ENCODE results near the gene FOXS1.

Gene FOXS1

DNA sequence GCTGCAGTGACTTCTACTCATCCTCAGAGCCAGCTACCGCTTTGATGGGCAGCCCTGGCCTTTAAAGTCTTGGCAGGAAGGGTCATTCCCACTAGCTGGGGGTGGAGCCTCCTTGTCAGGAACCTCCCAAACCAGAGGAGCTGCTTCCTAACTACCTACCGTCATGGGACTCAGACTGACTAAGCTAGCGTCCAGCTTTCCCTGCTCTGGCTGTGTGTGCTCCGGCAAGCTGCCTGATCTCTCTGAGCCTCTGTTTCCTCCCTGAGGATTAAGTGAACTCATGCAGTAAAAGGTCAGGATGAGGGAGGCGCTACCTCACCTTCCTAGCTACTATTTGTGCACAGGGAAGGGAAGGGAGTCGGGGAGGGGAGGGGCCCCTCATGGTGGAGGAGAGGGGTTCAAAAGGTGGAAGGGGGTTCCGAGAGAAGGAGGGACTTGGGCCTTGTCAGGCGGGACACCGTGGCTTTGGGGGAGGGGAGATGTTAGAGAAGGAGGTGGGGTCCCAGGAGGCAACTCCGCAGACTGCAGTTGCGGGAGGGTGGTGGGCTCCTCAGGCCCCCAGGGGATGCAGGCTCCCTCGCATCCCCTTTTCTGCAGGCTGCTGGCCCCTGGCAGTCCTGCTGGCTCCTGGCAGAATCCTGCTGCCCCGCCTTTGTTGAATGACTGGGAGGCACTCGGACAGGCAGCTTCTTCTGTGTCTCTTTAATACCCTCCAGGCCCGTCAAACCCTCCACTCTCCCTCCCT, 15.2 kb upstream of the FOXS1 start:
- DNase-seq = no peak

DNA sequence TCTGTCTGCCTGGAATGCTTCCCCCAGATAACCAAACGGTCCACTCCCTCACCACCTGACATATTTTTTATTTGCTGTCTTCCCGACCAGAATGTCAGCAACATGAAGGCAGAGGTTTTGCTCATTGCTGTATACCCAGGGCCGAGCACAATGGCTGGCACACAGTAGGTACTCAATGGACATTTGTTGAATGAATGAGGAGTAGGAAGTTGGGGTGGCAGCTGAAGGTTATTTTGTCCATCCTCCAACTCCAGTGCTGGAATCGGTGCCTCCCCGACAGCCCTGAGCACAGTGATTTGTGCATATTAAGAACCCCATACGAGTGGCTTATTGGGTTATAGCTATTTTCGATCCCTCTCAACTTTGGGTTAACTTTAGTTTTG, 14.6 kb upstream of the FOXS1 start:
- no peak for DNase-seq

DNA sequence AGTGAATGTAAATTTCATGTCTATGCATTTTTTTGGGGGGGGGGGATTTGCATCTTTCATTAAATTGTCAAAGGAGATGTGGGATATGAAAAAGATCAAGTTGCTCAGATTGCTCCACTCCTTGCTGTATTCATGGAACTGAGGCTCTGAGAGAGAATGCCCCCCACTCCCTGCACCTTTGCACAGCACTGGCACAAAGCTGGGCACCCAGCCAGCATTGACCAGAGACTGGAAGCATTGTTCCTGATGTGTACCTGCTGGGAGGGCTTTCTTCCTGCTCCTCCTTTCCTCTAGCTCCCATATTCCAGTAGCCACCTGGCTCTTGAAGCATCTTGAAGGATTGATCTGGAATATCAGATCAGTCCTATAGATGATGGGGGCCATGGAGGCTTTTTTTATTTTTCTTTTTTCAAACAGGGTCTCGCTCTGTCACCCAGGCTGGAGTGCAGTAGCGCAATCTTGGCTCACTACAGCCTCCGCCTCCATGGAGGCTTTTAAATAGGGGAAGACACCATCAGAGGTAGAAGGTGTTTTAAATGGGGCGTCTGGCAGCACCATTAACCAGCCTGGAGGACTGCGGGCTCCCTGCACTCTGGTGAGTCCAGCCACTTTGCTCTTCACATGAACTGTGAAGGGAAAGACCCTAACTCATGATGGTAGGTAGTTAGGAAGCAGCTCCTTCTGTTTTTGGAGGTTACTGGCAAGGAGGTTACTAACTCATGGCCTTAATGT, 14.0 kb upstream of the FOXS1 start:
- no peak for DNase-seq

DNA sequence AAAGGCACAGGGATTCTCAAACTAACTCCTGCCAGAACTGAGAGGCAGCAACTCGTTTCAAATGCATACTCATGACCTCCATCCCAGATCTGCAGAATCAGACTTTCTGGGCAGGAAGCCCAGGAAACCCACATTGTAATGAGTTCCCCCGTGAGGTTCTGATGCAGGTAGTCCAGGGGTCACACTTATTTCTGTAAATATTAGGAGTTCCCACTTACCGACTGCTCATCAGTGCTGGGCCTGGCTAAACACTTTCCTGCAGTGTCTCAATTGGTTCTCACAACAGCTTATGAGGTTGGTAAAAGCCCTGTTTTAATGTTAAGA, 13.3 kb upstream of the FOXS1 start:
- no peak for DNase-seq

DNA sequence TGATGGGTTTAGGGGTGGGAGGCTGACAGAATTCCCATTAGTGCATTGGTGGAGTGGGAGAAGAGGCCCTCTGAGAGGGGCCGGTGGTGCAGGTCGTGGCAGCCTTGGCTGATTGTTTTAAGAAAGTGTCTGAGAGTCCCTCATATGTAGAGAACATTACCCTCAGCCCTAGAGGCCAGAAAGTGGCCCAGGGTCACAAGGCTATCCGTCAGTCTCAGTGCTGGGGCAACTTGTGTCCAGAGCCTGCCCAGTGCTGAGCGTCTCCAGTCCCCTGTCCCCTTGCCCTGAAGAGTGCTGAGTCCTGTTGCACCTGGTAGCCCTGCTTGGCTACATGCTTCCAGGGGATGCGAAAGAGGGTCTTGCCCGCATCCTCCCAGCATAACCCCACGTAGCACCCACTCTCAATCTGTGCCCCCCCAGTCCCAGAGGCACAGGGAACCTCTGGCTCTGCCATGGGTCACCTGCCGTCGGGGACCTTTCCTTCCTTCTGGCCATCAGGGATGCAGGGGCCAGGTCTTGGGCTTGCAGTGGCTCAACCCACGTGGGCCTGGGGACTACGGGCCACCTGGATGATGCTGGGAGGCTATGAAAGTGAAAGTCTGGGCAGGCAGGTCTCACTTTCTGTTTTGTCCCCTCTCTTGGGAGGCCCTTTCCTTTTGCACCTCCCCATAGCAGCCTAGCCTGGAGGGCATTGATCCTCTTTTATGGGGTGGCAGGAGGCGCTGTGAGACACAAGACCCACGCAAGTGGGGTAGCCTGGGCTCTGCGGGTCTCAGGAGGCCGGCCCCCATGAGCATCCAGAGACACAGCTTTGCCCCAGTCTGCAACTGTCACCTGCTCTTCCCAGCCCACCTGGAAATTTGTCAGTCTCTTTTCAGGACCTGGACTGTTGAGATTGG, 12.7 kb upstream of the FOXS1 start:
- no peak for DNase-seq

DNA sequence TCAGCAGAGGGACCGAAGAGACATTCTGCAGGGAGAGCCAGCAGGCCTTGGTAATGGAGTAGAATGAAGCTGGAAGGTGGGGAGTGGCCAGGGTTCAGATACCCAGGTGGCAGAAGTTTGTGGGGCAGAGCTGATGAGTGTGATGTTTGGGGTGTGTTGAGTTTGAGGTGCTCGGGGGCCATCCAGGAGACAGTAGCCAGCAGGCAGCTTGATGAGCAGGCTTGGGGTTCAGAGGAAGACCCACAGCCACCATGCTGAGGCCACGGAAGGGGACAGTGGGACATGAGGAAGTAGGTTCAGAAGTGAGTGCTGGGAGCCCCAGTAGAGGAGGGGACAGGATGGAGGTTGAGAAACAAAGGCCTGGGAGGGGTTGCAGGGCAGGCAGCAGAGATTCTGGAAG, 11.1 kb upstream of the FOXS1 start:
- DNase-seq = no peak

DNA sequence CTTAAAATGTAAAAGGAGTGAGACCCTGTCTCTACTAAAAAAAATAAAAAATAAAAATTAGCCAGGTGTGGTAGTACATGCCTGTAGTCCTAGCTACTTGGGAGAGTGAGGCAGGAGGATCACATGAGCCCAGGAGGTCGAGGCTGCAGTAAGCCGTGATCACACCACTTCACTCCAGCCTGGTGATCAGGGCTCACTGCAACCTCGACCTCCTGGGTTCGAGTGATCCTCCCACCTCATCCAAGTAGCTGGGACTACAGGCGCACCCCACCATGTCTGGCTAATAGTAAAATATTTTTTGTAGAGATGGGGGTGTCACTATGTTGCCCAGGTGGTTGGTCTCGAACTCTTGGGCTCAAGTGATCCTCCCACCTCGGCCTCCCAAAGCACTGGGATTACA, 8.1 kb upstream of the FOXS1 start:
- no peak for DNase-seq

DNA sequence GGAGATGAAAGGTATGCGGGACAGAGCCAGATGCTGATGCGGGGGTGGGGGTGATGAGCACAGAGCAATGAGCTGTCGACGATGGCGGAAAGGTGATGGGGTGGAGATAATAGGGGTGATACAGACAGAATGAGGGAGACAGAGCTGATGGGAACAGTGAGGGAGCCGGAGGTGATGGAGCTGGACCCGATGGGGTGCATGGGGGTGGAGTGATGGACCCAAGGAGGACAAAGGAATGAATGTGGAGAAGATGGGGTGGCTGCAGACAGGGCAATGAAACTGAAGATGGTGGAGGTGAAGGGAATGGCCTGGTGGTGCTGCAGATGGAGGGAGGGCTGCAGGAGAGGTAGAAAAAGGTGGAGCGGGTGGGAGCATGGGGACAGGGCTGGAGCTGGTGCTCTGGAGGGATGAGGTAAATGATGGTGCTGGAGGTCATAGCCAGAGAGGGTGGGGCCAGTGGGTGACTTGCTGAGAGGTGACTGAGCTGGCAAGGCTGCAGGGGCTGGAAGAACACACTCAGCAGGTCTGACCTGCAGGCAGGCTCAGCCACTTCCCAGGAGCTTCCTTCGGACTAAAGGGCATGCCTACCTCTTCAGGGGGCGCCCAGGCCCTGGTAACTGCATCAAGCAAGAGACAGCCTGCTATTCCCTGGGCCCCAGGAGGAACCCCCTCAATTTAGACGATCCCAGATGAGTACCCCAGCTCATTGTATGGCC, 6.0 kb upstream of the FOXS1 start:
- DNase-seq = no peak

DNA sequence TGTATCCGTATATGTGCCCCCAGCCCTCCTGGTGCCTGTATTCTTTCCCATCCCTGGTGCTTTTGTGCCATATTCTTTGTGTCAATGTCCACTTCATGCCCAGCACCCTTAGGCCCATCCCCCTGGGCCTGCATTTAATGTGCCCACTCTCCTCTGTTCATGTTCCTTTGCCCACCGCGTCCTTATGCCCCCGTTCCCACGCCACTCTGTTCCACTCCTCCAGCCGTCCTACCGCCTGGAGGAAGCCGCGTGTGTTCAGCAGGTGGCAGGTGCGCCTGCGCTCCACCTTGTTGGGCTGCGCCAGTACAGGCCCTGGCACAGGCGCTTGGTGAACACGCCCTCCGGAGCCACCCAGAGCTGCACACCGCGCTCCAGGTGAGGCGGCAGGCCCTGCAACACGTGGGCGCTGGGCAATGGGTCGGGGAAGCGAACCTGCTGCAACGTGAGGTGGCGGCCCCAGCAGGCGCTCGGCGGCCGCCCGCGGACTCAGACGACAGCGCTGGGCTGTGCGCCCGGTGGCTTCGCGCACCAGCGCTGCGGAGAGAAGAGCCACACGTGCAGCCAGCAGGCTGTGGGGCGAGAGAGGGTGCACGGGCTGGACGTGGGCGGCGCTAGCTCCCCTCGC, 4.0 kb upstream of the FOXS1 start:
- no peak for DNase-seq

DNA sequence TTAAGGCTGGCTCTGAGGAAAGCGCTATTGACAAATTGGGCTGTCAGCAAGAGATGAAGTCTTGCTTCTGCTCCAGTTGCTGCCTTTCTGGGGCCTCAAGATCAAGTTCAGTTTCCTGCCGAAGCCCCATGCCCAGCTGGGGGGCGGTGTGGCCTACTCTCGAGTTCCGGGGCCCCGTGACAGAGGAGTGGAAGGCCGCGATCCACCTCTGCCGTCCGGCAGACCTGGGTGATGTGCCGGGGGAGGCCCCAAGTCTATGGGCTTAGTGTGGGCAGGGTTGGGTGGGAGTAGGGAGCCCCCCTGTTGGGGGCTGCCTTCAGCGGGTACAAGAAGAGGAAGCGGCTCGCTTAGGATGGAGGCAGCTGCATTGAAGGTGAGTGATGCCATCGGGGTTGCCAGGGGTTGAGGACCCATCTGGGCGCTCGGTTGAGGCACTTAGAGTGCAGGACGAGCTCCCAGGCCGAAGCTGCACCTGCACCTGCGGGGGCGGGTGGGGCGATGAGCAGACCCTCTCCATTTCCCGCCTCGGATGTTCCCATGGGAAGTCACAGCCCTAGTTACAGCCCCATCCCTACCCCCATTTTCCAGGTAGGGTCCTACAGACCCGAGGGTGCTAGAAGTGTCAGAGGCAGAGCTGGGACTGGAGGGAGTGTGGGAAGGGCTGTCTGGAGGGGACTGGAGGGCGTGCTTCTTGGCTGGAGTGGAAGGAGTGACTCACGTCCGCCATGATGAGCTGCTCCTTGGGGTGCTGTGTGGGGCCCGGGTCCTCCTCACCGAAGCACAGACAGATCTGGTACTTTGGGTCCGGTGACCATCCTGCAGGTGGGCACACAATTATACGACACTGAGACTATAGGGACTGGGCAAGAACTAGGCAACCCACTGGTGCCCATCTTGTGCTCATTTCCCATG, 2.9 kb upstream of the FOXS1 start:
- no peak for DNase-seq

DNA sequence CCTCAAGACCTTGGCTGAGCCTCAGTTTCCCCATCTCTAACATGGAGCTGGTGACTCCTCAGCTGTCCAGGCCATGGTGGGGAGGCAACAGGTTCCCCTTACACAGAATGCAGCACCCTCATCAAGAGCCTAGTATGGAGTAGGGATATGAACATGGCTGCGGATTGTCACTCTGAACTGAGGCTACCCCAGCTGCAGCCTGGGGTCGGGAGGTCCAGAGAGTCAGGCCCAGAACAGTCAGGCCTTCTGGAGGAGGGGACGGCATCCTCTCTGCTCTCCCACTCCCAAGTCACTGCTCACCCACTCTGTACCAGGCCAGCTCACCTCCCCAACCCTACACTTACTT, 1.4 kb upstream of the FOXS1 start:
- DNase-seq = no peak

DNA sequence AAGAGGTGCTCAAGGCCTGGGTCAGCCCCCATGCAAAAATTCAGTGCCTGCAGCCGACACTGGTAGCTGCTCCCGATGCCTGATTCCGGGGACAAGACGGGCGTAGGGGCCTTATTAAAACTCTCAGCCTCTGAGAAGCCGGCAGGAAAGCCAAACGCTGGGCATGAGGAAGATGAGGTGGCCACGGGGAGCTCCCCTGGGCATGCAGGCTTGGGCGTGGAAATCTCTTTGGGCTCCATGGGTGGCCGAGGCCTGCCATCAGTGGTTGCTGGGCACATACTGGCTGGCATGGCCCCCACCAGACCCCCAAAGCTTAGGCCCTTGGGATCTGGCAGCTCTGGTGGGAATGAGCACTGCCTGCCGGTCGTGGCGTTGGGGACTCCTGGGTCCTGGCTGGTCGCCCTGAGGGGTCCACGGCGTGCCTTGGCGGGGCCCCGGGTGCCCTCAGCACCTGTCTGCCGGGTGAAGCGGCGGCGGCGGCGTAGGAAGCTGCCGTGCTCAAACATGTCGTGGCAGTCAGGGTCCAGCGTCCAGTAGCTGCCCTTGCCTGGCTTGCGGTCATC, 586 bp downstream of the FOXS1 start:
- no peak for DNase-seq

DNA sequence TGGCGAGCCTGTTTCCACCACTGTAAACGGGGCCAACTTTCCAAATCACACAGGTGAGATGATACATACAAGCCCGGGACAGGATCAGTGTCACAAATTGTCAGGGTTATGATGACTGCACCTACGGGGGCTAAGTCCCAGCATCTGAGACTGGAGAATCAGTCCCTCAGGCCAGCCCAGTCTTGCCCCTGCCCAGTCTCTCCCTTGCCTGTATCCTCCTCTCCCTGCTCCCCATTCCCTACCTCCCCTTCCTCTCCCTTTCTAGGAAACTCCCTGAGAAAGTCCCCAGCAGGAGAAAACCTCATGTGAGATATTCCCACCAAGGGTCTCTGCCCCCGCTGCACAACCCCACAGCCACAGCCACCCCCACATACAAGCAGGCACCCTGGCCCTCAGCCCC, 1.5 kb downstream of the FOXS1 start:
- DNase-seq = no peak

DNA sequence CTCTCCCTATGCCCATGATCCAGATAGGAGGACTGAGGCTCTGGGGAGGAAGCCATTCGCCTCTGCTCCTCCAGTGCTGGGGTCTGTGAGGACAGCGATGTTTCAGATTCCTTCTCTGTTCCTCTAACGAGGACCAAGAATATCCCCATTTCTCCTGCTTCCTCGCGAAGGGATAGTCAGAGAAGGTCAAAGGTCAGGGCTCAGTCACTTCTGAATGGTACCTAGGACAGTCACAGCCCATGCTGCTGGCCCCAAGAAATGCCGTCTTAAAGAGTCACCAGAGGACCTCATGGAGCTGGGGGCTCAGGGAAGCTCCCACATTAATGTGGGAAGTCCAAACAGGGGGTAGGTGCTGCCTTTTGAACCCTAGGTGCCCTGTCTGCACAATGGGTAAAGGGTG, 2.1 kb downstream of the FOXS1 start:
- DNase-seq = no peak

DNA sequence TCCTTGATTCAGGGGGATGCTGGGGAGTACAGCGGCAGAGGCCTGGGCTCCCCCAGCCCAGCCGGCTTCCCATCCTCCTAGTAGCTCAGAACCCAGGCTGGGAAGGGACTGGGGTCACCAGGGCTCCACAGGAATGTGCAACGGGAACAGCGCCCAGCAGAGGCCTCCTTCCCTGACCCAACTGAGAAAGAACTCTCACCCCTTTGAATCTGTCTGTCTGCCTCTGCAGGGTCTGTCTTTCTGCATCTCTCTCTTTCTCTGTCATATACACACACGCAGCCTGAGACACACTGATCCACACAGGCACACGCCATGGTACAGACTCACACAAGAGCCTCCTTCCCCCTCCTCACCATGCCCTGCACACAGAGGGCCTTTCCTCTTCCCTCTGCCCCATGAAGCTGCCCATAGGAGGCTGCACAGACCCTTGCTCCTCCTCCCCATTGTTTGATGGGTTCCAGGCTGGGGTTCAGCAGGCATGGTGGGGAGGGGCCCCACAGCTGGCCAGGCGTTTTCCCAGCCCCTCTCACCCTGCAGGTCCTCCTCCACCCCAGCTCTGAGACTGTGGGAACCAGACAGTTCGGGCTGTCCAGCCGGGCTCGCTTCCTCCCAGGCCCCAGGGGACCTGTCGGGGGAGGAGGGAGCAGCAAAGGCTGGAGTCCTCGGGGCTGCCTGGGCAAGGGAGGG, 2.8 kb downstream of the FOXS1 start:
- no peak for DNase-seq

DNA sequence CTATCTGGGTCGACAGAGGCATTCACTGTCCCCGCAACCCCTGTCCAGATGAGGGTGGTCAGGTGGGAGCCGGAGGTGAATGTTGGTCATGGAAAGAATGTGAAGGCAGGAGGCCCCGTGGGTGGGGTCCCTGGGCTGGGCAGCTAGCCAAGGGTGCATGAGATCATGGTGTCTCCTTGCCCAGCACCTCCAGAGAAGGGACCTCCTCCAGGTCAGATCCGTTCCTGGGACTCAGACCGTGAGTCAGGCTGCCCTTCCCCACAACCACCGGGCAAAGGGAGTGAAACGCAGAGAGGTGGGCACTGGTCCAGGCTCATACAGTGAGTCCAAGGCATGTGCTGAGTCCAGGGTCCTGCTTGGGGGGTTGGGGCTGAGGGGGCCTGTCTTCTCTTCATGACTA, 3.5 kb downstream of the FOXS1 start:
- no peak for DNase-seq

DNA sequence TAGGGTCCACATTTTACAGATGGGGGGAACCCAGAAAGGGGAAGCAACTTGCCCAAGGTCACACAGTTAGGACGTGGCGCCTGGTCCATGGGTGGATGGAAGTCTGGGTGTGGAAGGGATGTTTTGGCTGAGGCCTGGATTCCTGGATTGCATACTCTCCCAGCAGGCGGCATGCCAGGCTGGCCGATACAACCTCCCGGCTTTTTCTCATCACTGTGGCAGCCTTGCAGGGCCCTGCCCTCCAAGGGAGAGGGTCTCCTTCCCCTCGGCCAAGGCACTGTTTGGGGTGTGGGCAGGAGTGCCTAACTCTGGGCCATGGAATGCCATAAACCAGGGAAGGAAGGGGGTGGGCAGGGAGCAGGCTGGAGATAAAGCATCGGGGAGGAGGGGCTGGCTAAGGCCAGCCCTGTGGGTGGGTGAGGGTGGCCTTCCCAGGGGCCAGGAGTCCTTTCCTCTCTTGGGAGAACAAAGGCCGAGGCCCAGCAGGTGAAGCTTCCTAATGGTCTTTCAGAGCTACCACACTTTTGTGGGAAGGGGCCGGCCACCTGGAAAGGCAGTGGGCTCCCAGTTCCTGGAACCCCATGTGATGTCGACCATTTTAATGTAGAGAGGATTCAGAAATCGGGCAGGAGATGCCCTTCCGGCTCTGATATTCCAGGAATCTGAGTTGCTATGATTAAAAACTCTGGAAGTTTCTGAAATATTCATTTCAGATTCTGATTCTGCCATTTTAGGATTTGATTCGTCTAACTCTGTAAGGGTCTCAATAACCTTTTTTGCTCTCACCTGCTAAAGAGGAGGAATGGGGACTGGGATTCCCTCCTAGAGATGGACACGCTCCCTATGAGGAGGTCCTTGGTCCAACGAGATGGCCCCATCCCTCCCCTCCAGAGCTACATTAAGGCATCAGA, 4.2 kb downstream of the FOXS1 start:
- no peak for DNase-seq

DNA sequence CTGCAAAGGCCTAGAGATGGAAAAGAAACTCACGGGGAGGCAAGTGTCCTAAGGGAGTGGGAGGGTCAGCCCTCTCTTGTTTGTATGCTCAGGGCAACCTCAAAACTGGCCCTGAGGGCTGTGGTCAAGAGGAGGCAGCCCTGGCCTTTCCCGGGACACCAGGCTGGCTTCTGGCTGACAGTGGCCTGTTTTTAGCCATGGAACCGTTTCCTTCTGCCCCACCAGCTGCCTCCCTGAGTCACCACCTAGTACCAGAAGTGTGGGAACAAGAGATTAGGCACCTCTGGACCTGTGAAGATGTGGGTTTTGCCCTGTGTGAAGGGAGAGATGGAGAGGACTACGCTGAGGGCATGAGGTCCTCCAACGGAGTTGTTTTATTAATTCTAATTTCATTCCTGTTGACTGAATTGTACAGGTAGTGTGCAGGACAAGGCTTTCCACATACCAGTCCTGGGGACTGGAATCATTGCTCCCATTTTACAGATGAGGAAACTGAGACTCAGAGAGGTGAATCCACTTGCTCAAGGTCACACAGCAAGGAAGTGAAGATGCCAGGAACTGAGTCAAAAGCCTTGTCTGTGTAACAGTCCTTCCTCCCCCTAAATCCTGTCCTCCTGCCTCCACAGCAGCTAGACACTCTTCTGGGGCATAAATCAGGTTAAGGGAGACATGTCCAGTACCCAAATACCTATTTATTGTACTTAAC, 5.5 kb downstream of the FOXS1 start:
- DNase-seq = no peak
